ENCODE measurements around the gene UBALD1.

Gene UBALD1

DNA sequence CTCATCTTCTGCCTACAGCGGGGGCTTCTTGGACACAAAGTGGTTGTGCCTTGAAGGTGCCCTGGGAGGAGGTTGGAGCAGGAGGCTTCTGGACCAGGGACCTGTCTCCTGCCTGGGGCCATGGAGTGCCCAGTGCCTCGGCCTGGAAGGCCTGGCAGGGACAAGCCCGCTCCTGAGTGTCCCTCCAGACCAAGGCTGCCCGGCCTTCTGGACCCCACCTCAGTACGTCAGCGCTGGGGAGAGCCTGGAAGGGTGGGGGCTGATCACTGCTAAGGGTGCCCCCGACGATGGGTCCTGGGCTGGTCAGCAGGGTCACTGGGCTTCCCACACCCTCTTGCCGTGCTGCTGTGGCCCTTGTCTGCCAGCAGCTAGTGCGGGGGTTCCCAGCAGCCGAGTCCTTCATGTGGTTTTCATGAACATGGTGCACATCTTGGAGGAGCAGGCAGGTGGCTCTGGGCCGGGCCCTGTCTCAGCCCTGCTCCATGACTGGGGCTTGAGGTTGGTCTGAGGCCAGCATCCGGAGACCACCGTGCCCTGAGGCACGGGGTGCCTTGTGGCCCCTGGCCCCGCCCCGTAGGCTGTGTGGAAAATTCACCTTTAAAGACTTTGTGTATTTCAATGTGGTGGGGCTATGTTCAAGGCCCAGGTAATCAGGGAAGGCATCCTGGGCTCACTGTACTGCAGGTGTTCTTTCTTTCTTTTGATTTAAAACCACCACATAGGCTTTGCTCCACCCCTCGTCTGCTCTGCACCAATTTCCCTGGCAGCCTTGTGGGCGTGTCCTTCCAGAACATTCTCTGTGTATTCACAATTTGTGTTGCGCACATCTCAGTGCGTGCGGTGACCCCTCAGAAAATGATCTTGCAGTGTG, 32.3 kb upstream of the UBALD1 start:
- DNase-seq (ENCODE audit: low read depth): no peak

DNA sequence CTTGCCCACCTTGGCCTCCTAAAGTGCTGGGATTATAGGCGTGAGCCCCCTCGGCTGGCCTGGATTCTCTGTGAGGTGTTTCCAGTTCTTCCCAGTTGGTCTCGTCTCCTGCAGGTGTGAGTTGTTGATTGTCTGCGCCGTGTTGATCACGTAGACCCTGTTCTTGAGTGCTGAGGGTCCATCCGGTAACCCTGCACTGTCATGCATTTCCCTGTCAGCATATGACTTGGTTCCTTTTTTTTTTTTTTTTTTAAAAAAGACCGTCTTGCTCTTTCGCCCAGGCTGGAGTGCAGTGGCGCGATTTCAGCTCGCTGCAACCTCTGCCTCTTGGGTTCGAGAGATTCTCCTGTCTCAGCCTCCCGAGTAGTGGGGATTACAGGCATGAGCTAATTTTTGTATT, 27.2 kb upstream of the UBALD1 start:
- no peak for DNase-seq (ENCODE audit: low read depth)

DNA sequence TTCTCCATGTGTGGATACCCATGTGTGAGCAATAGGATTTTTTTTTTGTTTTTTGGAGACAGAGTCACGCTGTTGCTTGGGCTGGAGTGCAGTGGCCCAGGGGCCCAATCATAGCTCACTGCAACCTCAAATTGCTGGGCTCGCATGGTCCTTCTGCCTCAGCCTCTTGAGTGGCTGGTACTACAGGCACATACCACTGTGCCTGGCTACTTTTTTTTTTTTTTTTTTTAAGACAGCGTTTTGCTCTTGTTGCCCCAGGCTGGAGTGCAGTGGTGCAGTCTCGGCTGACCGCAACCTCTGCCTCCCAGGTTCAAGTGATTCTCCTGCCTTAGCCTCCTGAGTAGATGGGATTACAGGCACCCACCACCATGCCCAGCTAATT, 26.6 kb upstream of the UBALD1 start:
- DNase-seq (ENCODE audit: low read depth): no peak

DNA sequence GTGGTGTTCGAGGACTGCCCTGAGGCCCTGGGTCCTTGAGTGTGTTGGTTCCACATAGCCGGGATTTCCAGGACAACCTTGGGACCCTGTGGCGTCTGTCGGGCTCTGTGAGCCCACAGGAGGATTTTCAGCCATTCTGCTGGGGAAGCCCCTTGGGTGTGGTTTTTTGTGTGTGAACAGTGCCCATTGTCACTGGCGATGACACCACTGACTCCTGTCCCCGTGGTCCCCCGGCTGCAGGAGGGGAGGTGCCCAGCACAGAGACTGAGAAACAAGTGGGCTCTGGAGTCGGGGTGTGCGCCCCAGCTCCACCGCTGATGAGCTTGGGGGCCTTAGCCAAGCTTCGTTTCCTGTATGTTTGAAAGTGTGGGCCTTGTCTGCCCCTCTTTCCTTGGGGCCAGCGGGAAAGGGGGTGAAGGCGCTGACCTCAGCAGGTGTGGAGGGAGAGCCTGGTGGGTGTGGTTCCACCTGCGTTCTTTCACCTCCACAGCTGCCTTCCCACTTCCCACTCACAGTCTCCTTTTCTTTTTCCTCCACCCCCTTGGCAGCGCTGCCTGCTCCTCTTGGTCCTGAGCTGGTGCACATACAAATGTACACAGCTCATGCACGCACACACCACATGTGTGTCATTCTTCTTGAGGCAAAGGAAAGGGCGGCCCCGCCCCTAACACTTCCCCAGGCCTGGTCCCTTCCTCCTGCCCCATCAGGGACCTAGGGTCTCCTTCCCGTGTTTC, 26.1 kb upstream of the UBALD1 start:
- DNase-seq (ENCODE audit: low read depth): peak; percentile 10

DNA sequence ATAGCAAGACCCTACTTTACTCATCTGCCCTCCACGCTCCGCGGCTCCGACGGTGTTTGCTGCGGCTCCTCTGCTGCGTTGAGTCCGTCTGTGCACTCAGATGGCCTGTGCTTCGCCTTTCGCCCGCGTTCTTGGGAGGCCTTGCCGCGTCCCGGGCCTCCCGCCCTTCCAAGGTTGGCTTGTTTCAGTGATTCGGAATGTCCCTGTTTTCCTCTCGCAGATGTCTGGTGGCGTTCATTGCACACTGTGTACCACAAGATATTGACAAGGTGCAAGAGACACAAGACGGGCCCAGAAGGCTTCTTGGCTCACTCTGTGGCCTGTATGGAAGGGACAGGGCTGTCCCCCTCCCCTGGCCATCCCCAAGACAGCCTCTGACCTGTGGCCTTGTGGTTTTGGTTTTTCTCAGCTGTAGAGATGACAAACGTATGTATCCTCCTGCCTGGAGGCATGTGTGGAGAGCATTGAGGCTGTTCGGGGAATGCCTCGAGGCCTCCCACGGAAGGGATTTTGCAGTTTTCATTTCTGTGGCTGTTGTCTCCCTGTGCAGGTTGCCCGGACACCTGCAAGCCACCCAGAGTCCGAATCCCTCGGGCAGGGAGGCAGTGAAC, 25.3 kb upstream of the UBALD1 start:
- DNase-seq (ENCODE audit: low read depth): peak; percentile 14

DNA sequence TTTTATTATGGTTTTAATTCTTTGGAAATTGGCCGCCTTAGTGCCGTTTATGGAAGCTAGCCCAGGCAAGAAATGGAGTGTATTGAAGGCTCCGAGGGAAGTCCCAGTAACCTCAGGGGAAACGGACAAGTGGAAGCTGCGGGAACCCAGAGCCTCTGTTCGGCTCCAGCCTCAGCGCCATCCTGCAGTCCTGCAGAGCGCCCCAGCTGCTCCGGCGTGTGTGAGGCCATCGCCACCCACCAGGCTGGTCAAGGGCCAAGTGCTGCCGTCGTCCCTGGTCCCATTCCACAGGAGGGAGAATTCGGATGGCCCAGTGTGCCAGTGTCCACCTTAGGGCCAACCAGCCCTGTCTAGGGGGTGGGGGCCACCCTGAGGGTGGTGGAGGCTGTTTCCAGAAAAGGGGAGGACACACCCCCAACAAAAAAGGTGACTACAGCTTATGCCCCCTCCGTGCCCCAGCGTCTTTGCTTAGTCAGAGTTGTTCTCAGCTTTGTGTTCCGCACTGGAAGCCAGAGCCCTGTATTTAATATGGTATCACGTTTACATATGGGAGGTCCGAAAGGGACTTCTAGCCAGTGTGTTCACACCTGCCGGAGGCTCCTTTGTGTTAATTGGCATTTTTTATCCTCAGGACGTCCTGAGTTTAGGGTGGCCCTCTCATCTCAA, 22.9 kb upstream of the UBALD1 start:
- no peak for DNase-seq (ENCODE audit: low read depth)

DNA sequence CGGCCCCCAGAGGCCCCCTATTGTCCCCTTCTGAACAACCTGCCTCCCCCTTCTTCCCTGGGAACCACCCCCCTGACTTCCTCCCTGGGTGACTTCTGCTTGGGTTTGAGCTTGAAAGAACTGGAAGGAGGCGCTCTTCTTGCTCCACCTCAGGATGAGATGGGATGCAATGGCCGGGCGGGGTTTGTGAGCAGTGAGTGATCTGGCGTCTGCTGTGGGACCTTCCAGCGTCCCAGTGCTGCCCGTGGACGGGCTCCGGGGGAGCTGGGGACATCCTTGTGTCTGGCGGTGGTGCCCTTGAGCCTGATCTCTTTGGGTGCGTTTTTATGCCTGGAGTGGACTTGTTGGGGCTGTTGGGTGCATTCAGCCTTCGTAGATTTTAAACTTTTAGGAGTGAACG, 21.5 kb upstream of the UBALD1 start:
- DNase-seq (ENCODE audit: low read depth): no peak

DNA sequence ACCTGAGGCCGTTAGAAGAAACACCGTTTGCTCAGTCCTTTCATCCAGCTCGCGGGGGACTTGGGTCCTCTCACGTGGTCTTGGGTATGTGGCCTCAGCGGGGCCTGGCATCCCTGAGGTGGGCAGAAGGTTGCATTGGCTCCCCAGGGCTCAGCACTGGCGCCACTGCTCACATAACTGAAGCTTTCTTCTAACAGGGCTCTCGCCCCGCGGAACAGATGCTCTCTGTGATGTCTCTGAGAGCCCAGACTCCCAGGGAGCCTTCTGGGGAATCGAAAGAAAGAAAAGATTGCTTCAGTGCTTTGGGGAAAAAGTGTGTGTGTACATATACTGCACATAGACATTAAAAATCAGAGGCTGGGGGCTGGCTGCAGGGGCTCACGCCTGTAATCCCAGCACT, 20.1 kb upstream of the UBALD1 start:
- DNase-seq (ENCODE audit: low read depth): no peak

DNA sequence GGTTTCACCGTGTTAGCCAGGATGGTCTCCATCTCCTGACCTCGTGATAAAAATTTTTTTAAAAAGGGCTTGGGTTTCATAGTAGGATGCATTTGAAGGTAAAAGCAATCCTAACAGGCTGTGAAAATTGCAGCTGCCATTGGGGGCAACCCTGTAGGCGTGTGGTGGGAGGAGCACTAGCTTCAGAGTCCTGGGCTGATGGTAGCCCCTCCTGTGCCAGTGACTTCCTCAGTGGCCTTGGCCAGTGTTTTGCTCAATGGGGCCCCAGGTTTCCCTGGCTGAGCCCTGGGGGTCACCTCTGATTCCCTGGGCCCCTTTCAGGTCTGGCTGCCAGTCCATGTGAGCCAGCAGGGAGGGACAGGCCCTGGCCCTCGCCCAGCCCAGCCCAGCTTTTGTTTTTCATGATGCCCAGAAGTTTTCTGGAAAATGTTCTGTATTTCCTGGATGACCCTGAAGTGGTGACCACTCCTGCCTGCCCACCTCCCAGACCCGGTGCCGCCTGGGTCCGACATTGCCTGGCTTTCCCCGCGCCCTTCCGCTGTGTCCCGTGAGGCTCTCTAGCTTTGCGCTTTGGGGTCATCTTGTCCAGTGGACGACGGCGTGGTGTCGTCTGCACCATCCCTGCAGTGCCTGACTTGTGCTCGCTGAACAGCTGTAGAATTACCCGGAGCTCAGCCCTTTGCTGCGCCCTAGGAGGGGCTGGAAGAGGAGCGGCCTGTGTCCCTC, 19.4 kb upstream of the UBALD1 start:
- no peak for DNase-seq (ENCODE audit: low read depth)

DNA sequence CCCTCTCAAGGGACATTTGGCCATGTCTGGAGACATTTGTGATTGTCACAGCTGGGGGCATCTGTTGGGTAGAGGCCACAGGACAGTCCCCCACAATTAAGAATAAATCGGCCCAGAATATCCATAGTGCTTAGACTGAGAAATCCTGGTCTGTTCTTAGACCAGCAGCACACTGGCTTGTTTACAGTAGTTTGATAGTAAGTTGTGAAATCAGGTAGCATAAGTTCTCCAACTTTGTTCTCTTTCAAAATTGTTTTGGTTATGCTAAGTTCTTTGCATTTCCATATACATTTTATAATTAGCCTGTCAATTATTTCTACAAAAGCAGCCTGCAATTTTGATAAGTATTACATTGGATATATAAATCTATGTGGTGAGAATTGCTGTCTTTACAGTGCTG, 16.8 kb upstream of the UBALD1 start:
- no peak for DNase-seq (ENCODE audit: low read depth)

DNA sequence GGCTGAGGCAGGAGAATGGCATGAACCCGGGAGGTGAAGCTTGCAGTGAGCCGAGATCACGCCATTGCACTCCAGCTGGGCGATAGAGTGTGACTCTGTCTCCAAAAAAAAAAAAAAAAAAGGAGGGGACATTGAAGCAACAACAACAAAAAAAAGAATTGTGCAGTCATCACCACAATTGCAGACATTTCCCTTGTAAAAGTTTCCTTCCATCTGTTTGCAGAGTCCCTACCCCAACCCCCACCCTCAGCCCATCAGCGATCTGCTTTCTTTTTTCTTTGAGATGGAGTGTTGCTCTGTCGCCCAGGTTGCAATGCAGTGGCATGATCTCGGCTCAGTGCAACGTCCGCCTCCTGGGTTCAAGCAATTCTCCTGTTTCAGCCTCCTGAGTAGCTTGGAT, 13.6 kb upstream of the UBALD1 start:
- DNase-seq (ENCODE audit: low read depth): no peak

DNA sequence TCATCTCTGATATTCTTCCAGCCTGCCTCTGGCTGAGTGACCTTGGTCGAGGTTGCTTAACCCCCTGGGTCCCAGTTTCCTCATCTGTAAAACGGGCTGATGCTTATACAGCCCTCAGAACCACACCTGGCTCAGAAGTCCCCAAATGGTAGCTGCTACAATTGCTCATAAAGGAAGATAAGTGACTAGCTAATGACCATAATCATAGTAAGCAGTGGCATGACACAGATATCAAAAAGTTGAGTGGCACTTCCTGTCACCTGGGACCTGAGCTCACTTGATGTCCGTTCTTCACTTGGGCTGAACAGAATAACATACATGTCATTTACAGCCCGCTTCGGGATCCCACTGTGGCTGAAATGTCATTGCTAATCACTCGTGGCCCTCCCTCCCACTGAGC, 11.7 kb upstream of the UBALD1 start:
- DNase-seq (ENCODE audit: low read depth): no peak

DNA sequence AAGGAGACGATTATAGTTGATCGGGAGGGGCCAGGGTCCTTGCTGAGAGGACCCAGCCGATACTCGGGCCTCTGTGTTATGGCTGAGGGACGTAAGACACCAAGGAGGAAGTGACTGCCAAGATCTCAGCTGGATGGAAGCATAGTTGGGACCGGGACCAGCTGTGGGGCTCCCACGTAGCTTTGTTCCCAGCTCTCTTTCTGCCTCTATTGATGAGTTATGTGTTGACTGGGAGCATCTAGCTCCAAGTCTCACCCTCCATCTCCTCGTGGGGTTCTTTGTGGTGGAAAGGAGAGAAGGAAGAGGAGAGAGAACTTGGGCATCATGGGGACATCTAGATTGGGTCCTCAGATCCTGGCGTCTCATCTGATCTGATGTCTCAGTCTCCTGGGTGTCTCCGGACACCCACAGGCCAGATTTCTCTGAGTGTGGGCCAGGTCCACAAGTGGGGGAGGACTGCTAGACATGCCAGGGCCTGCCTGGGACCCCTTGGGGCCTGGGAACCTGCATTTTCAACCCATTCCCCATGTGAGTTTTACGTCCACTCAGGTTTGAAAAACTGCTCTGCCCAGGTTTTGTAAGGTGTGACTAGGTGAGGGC, 11.0 kb upstream of the UBALD1 start:
- DNase-seq (ENCODE audit: low read depth): no peak

DNA sequence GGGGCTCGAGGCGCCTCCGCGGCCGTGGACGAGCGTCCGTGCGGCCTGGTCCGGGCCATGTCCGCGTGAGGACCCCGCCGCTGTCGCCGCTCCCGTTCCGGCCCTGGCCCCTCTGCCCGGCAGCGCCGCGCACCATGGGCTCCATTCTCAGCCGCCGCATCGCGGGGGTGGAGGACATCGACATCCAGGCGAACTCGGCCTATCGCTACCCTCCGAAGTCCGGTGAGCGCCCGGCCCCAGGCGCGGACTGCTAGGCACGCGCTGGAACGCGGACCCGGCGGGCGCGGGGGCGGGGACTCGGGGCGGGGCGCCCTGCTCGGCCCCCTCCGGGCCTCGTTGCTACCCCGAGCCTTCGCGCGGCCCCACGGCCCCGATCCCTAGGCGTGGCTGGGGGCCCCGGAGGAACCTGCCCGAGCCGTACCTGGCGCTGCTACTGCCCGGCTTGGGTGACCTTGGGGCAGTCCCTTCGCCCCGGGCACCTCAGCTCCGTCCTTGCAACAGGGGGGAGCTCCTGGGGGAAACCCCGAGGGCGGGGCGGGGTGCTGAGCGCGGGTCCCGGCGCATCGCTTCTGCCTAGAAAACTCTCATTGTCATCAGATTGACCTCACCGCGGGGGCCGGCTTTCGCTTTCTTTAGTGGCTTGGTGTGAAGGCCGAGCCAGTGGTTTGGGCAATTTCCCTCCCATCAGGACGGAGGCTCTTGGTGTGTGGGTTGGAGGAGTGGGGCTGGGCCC, 10.3 kb upstream of the UBALD1 start:
- DNase-seq (ENCODE audit: low read depth): peak; percentile 67

DNA sequence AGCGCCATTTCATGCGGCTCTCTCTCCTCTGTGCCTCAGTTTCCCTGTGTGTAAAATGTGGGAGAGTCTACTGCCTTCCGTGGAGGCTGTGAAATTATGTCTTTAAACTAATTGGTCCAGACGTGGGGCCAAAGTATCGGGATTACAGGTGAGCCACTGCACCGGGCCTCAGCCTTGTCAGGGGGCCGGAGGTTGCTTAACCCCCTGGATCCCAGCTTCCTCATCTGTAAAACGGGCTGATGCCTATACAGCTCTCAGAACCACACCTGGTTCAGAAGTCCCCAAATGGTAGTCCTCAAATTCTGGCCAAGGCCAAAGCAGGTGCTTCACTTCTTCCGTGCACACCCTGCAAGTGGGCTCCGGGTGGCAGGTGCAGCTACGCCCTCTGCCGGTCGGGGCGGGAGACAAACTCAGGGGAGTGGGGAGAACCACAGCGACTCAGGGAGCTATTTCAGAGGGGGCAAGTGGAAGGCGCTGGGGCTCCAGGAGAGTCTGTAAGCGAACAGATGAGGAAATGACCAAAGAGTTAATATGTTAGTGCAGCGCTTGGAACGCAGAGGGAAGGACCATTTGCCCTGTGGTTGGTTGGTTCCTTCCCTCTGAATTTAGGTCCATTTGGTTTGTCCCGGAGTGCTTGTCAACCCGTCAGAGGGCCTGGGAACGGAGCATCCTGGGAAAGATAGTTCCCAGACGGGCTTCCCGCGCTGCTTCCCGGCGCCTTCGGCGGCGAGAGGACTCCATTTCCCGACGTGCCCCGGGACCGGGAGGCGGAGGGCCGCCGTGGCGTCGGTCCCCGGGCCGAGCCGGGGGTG, 9.5 kb upstream of the UBALD1 start, which contains the start of gene MGRN1:
TSS of gene MGRN1 (plus strand) at position 812 of the 812 bp plus-strand sequence. CDS start 135 bp downstream, outside the sequence.
- DNase-seq (ENCODE audit: low read depth): peak; percentile 97

DNA sequence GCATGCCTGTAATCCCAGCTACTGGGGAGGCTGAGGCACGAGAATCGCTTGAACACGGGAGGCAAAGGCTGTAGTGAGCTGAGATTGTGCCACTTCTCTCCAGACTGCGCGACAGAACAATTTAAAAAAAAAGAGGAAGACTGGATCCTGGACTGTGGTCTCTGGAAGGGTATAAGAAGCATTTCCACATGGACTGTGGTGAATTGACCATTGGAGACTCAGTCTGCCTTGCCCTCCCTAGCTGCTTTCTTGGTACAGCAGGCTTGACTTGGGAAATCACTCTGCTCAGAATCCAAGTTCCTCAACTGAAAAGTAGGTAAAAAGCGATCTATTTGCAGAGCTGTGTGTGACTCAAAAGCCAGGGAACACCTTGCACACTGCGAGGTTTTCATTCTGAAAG, 8.9 kb upstream of the UBALD1 start:
- no peak for DNase-seq (ENCODE audit: low read depth)

DNA sequence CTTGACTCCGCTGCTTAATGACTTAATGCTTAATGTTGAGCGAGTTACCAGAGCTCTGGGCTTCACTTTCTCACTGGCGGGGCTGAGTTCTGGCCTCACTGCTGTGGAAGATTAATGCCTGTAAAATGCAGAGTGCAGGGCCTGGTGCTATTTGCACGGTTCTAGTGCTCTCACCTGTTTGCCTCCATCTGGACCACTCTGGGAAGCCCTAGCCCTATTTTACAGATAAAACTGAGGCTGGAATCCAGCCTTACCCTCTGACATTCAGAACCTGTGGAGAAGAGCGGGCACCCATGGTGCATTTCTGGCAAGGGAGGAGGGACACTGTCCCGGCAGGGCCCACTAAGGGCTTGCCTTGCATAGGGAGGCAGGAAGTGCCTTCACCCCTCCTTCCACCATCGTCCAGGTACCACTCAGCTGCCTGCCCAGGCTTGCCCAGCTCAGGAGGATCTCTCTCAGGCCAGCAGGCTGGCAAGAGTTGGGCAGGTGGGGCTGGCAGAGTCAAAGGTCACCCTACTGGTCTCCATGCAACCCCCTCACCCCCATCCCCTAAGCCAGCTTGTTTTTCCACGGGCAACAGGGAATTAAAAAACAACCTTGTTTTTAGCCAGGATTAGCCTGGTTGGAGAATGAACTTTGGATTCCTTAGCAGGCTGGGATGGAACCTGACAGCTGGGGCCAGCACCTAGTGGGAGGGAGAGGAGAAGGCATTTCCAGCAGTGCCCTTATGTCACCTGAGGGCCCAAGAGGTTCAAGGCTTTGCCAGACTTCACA, 4.1 kb upstream of the UBALD1 start:
- DNase-seq (ENCODE audit: low read depth): no peak

DNA sequence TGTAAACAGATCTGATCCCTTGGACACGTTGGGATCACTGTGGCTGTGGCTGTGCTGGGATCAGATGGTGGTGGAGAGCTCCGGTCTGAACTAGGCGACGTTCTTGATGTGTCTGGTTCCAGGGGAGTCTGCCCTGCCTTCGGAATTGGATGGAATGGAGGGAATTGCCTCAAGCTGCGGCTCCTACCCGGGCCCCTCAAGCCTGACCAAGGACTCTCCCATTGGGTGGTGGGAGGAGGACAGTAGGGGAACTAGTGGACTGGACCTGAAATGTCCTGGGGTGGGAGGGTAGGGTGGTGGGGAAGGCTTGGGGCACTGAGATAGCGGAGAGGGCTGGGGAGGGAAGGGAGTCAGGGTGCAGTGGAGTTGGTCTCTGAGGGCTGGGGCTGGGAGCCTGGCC, 3.2 kb upstream of the UBALD1 start:
- DNase-seq (ENCODE audit: low read depth): no peak
